Suprapubic skin (tissue), 4 donors: ENCODE data around the gene SOX9.

ENCODE experiments used
- CTCF ChIP-seq, 2 donors: fragments of 200-600 bp in 1 of 2; fragments of 450-650 bp in 1 of 2; sonication (generic) in 1 of 2; IDR thresholded peaks; one replicate each; pipeline ENCODE4 v1.5.1; 2016 to 2019; ENCODE audit warnings: antibody characterized with exemption in 2 of 2, mild to moderate bottlenecking in 1 of 2, moderate library complexity in 1 of 2
- EP300 ChIP-seq: sonication (generic); formaldehyde crosslinking; IDR thresholded peaks from one replicate; pipeline ENCODE4 v1.6.1; 2017; ENCODE audit warnings: antibody characterized with exemption
- POLR2A ChIP-seq, 2 donors: fragments of 450-650 bp; IDR thresholded peaks; one replicate each; pipeline ENCODE4 v1.6.1; 2017; ENCODE audit warnings: antibody characterized with exemption in 2 of 2, mild to moderate bottlenecking in 2 of 2, moderate library complexity in 2 of 2
- POLR2AphosphoS5 ChIP-seq, 3 donors: sonication (generic); formaldehyde crosslinking; IDR thresholded peaks; one replicate each; pipeline ENCODE4 v1.6.1; 2017; ENCODE audit warnings: antibody characterized with exemption in 3 of 3

DNA sequence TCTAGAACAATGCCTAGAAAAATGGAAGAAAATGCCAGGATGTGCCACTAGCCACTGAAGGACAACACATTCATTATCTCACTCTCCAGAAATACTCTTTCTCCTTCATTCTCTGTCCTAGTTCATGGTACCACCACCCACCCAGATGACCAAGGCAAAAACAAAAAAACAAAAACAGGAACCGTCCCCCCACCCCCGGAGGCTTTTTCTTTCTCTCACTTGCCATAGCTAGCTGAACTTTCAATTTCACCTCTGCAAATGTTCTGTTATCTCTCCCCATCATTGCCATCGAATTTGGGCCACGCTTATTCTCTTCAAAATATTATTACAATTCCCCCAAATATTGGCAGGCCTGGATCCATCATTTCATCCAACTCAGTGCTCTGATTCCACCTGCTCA, 49.0 kb downstream of the SOX9 start:
- TF ChIP-seq CTCF (IDR thresholded peaks at IDR 0.05): no peak
- no peak for TF ChIP-seq POLR2A (IDR thresholded peaks at IDR 0.05)
- no peak for TF ChIP-seq EP300
- TF ChIP-seq POLR2AphosphoS5 (IDR thresholded peaks at IDR 0.05): no peak
